GM18502 (cell line): ENCODE measurements around the gene CDYL2.

Experiments
- ATAC-seq: cut with Tn5 transposase; IDR thresholded peaks from one replicate; pipeline ENCODE4 v1.9.1; 2021; ENCODE audit warnings: mild to moderate bottlenecking; ENCODE audit not compliant: unreplicated experiment, poor library complexity

Gene CDYL2

DNA sequence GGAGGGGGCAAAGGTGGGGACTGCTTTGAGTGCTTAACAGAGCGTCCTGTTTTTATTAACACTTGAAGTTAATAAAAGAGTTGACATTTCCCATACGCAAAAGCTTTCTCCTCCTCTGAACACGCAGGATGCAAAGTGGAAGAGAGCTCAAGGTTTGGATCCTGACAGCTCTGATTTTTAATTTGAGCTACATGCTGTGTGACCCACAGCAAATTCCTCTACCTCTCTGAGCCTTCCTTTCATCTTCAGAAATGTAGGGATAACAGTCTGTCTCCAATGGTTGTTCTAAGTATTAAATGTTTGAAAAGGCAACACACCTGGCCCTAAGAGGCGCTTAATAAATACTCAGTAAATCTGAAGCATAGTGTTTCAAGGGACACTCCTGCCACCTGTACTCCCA lies 93.0 kb downstream of the CDYL2 start:
- no peak for ATAC-seq

DNA sequence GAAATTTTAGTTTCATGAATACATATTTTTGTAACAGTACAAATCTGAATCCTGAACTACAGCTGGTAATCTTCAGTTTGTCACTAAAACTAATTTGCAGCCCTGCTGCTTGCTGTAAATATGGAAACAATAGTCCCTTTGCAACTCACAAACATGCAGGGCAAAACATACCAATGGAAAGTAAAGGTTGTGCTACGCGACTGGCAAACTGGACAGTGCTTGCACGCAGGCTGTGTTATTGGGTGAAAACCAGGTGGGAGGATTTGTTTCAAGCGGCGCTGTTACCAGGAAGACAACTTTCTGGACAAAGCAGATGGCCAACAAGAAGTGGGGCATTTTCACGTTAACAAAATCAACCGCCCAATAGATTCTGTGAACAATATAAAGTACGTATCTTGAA lies 93.5 kb downstream of the CDYL2 start:
- no peak for ATAC-seq

DNA sequence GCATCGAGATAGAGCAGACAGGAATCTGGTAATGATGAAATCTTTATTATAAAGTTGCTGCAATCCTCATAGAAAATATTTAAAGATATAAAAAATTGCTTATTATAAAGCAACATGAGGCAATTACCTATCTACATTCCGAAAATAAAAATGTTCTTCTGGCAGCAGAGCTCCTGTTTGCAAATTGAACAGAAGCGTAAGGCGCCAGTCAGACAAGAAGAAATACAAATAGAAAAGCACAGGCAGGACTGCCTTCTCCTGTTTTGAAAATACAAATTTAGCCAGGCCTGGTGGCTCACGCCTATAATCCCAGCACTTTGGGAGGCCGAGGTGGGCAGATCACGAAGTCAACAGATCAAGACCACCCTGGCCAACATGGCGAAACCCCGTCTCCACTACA lies 95.6 kb downstream of the CDYL2 start:
- no peak for ATAC-seq

DNA sequence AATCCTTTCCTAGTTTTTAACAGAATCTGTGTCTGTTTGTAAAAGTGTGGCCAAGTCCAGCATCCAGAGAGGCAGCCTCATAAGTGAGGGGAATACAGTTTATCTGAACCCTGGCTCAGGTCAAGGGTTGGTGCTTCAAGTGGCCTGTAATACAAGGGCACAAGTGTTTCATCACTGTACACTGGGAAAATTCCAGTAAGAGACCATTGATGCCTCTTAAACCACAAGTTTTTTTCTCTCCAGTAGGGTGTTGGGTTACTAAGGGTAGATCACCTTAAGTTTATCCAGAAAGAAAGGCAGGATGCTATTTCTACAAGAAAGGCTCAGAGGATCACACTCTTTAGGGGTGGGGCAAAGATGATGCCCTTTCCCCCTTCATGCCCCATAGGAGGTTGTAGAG lies 96.7 kb downstream of the CDYL2 start:
- ATAC-seq = no peak

DNA sequence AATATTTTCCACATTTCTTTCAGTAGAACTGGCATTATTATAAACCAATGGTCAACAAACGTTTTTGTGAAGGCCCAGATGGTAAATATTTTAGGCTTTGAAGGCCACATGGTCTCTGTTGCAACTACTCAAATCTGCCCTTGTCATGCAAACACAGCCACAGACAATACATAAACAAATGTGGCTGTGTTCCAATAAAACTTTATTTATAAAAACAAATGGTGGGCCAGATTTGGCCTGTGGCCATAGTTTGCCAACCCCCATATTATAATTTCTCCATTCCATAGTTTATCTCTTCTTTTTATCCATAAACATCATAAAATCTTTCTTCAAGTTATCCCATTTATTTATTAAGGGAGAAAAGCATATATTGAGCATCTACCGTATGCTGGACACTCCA lies 98.8 kb downstream of the CDYL2 start:
- no peak for ATAC-seq

DNA sequence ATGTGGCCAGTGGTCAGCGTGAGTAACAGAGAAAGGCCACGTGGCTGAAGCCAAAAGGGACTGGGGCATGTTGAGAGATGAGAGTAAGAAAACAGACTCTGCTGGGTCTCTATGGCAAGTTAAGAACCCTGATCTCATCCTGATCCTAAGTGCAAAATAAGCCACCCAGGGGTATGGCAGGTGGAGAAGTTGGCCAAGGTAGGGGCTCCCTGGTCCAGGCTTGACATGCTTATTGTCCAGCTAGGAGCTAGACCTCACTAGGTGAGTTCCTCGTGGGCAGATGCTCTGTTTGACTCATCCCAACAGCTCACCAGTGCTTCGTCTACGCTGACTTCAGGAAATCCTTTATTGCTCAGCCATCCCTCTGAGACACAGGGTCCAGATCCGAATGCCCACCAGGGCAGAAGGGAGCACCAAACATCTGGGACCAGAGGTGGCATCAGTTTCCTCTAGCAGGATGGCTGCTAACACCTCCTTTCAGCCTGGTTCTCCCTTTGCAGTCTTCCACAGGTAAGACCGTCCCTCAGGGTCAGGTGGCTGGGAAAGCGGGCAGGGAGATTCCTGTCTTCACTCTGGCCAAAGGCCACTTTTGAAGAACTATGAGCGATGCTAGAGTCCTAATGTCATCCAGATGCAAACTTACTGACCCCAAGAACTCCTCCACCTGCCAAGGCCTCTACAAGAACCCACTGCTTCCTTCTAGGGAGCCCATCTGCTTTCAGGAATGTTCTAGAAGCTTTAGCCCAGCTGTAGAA lies 99.5 kb downstream of the CDYL2 start:
- no peak for ATAC-seq

DNA sequence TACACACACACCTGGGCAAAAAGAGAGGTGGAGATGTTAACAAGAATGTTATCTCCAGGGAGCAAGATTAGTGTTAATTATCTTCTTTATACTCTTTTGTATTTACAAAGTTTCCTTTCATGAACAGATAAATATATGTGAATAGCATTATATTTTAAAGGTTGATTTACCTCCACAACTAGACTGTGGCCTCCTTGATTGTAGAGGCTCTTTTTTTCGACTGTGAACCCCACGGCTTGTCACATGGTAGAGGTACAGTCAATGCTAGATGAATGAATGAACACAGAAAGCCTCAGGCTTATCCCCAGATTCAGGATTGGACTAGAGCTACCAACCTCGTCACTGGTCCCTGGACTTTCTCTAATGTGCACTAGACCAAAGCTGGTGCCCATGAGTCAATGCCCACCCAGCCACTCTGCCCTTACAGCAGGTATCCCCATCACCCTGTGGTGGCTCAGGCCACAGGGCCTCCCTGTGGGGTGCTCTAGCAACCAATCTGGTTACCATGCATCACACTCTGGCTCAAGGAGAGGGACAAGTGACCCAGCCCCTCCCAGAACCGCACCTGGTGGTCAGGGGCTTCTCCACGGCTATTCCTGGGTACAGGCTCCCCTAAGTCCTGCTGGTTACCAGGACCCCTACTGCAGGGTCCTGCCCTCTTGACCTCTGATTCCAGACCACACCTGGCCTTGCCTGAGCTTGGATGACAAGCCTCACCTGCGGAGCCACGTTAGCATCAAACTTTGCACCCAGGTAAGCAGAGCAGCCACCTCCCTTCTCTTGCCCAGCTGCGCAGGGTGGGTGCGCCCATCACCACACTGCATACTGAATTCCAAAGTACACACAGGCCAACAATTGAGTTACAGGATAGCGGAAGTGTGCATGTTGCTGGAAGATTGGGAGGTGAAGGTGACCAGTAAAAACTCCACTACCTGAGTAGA lies 101.0 kb downstream of the CDYL2 start:
- no peak for ATAC-seq

DNA sequence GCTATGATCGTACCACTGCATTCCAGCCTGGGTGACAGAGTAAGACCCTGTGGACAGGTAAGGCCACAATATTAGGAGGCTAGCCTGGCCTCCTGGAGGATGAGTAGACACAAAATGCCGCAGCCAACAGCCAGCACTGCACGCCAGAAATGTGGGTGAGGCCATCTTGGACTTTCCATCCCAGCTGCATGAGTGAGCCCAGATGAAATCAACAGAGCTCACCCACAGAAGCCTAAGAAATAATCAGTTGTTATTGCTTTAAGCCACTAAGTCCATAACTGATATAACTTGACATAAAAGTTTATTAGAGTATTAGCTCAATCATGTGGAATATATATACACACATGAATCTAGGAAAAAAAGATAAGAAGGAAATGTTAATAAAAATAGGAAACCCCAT lies 101.7 kb downstream of the CDYL2 start:
- no peak for ATAC-seq

DNA sequence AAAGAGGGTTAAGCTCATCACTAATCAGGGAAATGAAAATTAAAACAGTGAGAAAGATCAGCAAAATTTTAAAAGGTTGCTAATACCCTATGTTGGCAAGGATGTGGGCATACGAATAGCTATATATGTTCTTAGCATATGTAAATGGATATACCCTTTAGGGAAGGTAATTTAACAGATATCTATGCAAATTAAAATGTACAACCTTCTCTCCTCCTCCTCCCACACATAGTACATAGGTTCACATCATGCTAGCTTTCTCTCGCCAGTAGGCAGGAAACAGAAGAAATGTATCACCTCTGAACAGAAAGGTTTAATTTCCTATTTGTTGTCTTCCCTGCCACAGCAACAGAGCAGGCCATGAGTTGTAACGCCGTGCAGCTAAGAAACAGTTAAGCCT lies 103.8 kb downstream of the CDYL2 start:
- no peak for ATAC-seq

DNA sequence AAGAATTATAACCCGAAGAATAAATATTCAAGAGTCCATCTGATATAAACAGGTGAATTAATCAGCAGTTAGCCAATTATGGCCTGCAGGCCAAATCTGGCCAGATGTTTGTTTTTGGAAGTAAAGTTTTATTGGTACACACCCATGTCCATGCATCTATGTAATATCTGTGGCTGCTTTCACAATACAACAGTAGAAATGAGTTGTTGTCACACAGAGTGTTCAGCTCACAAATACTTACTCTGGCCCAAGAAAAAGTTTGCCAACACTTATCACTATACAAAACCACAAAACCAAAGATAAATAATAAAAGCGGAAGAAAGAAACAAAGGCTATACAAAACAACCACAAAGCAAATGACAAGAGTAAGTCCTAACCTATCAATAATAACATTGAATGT lies 109.4 kb downstream of the CDYL2 start:
- no peak for ATAC-seq

DNA sequence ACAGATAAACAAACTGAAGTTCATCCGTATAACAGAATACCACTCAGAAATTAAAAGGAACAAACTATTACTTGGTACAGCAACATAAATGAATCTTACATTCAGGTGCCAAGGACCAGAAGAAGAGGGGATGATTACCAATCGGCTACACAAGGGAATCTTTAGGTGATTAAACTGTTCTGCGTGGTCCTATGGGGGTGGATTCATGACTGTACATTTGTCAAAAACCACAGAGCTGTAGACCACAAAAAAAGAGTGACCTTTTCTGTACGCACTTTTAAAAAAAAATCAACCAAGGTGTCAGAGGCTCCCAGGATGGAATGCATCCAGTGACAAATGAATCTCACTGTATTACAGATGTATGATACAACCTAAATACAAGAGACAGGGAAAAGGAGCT lies 110.8 kb downstream of the CDYL2 start:
- ATAC-seq = no peak

DNA sequence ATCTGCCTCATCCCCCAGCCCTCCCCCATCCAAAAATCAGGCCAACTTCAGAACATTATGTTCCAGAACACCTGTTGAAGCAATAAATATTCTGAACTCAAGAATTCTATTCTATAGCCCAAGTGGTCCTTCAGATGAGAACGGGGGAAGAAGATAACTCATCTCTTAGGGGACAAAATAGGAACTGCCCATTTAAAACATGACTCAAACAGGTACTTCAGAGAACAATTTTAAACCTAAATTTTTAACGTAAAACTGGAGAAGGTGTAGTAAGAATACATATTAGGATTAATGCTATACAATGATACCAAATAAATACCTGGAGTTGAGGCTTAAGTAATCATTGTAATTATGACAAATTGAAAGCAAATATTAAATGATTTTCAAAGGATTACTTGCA lies 112.1 kb downstream of the CDYL2 start:
- no peak for ATAC-seq

DNA sequence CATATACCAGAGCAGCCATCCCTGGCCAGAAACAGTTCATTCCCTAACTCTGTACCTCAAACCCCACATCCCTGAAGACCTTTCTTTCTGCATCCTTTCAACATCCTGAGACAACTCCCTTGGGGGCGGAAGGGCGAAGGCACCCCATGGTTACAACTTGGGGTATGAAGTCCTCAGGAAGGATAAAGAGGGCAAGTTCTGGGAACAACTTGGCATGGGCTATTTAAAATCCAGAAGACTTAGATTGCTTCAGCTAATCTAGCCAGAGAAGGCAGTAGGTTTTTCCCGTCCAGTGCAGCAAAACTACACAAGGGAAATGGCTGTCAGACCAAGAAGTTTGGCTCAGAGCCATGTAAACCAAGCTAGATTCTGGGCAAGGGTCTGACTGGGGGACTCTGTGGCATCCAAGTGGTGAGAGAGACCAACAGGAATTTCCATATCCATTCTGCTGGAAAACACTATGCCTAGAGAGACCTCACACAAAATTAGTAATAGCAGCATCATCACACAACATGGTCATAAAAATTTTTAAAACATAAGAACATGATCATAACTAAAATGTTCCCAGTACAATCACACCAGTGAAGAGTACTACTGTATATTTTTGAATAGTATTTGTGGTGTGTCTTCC lies 113.2 kb downstream of the CDYL2 start:
- ATAC-seq = no peak

DNA sequence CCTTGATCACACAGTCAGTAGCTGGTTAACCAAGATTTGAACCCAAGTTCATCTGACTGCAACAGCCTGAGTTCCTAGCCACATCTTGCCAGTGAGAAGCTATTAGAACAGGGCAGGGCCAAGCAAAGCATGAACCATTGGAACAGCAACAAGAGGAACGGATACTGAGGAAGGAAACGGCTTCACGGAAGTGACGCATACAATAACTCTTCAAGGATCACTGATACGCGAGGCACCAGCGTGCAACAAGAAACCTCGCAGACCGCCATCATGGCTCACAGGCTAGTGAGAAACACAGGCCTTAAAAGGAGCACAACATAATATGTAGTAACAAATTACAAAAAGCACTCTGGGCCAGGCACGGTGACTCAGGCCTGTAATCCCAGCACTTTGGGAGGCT lies 114.9 kb downstream of the CDYL2 start:
- ATAC-seq = no peak

DNA sequence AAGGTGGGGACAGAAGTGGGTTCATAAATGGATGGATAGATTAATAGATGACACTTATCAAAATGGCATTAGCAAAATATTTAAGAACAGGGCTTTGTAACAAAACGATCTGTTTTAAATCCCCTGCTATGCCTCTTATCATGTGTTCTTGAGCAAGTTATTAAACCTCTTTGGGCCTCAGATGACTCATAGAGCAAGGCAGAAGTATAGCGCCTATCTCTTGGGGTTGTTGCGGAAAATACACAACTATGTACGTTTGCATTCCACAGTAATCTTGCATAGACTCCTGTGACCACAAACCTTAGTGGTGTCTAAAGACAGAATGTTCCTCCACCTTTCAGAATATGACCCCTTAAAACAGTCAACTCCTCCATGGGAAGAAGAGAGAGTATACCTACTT lies 116.8 kb downstream of the CDYL2 start:
- no peak for ATAC-seq

DNA sequence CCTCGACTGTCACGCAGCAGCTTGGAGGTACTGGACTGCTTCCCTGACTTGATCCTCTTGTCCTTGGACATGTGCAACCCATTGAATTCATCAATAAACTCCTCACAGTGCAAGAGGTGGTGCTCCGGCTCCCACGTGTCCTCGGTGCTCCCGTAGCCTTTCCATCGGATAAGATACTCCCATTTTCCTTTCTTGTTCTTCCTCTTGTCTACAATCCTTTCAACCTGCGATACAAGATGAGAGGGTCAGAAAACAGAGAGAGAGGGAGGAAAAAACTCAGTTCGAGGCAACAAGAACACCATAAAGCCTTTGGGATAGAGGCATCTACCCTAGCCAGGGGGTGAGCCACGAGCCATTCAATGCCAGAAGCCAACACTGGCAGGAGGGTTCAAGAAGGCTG lies 119.5 kb downstream of the CDYL2 start:
- no peak for ATAC-seq

DNA sequence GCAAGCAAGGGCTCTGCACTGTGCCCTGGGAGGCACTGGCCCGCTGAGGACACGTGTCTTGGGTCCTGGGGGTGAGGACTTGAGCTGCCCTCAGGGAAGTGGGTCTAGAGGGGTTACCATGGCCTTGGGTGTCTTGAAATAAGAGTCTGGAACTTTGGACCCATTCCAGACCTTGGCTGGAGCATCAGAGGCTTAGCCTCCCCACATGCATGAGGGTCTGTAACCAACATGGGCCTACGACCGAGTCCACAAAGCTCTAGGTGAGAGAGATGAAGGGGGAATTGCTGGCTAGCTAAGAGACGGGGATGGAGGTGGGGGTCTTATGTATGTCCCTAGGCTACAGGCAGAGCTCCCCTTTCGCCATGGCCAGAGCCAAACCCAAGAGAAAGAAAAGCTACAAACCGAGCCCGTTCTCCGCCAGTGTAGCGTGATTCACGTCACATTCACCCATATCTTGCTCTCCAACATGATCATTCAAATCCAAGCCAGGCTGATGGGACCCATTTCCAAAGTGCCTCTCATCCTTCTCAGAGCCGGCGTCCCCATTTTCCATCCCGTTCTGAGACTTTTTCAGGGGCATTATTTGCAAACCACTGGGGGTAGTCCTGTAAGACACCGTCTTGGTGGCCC lies 120.1 kb downstream of the CDYL2 start:
- ATAC-seq = no peak

DNA sequence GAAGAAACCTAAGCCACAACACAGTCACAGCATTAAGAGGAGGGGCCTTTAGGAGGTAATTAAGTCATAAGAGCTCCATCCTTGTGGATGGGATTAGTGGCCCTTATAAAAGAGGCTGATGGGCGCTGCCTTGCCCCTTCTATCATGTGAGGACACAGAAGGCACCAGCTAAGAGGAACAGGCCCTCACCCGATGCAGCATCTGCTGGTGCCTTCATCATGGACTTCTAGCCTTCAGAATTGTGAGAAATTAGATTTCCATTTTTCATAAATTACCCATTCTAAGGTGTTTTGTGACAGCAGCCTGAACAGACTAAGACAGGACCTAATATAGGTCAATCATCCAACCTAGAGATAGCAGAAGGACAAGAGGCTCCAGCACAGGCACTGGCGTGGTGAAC lies 120.8 kb downstream of the CDYL2 start:
- no peak for ATAC-seq

DNA sequence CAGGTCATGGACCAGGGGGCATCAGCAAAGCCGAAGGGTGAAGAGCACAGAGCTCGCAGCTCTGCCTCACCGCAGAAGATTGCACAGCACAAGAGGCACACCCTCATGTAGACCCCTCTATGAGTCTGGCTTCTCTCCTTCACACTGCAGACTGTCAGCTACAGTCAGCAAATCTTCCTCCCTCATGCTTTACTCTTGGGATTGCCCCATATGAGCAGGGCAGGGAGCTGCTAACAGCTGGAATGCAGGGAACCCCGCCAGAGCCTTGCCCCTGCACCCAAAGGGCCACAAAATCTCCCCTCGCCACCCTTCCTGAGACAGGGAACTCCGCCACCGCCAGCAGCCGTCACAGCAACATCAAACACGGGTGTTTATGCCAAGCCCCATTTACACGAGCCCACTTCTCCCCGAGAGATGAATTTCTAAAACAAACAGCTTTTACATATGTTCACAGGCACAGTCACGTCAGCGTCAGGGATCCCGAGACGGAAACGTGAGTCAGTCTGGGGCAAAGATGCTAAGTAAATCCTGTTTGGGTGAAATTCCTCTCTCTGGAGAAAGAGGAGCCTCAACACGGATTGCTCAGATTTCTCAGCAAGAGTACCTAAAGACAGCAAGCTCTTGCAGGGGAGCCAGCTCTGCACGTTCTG lies 121.9 kb downstream of the CDYL2 start:
- no peak for ATAC-seq

DNA sequence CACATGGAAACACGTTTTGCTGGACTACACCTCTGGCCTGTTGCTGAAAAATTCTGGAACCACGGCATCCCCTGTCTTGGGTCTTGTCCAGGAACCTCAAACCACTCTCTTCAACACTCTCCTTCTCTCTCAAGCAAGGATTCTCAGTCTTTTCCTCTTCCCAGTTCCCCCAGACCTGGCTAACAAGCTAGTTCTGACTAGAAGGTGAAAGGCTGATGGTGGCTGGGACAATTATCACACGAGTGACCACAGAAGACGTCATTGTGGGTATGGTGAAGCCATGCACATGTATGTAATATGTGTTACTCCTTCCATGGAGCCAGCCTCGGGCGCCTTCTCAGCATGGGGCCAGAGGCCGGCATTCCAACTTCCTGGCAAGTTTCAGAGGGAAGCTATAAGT lies 123.0 kb downstream of the CDYL2 start:
- no peak for ATAC-seq
